GM12891 (cell line): ENCODE measurements around the gene GJA10.

Experiments
- DNase-seq: peaks from one replicate; pipeline ENCODE4 v3.0.0; 2011; ENCODE audit warnings: low spot score; ENCODE audit not compliant: insufficient read length
- FAIRE-seq: peaks from 2 replicates; lab custom pipeline; 2011; peaks lifted over from hg19 to GRCh38; lab: Jason Lieb, UNC
- PAX5 ChIP-seq: IDR thresholded peaks from 2 replicates; pipeline ENCODE4 v1.6.1; 2011; ENCODE audit warnings: low read length, moderate library complexity, mild to moderate bottlenecking; ENCODE audit not compliant: insufficient read depth, severe bottlenecking
- POLR2A ChIP-seq: IDR thresholded peaks from 2 replicates; pipeline ENCODE4 v1.6.1; 2011; ENCODE audit warnings: low read depth, low read length, control low read depth
- POLR2AphosphoS5 ChIP-seq: IDR thresholded peaks from 2 replicates; pipeline ENCODE4 v1.6.1; 2011; ENCODE audit warnings: low read depth, low read length, control low read depth
- POU2F2 ChIP-seq: IDR thresholded peaks from 2 replicates; pipeline ENCODE4 v1.6.1; 2011; ENCODE audit warnings: low read depth, mild to moderate bottlenecking, control low read depth, low read length, moderate library complexity
- SPI1 ChIP-seq: IDR thresholded peaks from 2 replicates; pipeline ENCODE4 v1.6.1; 2011; ENCODE audit warnings: low read depth, low read length, control low read depth
- TAF1 ChIP-seq: IDR thresholded peaks from 2 replicates; pipeline ENCODE4 v1.6.1; 2011; ENCODE audit warnings: low read depth, low read length, control low read depth

The GJA10 gene

GRCh38 chr6:89917216-89917615 is 22.9 kb downstream of the GJA10 start:
- FAIRE-seq: no peak
- DNase-seq: no peak
- TF ChIP-seq PAX5 (no peak), POLR2A (no peak), TAF1 (no peak), SPI1 (no peak), POLR2AphosphoS5 (no peak), POU2F2 (no peak)

GRCh38 chr6:89917801-89918366 is 23.6 kb downstream of the GJA10 start:
- FAIRE-seq (no peak), DNase-seq (no peak)
- TF ChIP-seq PAX5 (no peak), POLR2A (no peak), POLR2AphosphoS5 (no peak), TAF1 (no peak), POU2F2 (no peak), SPI1 (no peak)

- FAIRE-seq: no peak
- DNase-seq: no peak
- TF ChIP-seq POLR2AphosphoS5 (no peak), POU2F2 (no peak), SPI1 (no peak), POLR2A (no peak), TAF1 (no peak), PAX5 (no peak)
Measured at GRCh38 chr6:89921197-89921596, 26.9 kb downstream of the GJA10 start.

GRCh38 chr6:89921691-89922090 is 27.4 kb downstream of the GJA10 start:
- FAIRE-seq (no peak), DNase-seq (no peak)
- TF ChIP-seq PAX5 (no peak), SPI1 (no peak), POU2F2 (no peak), POLR2AphosphoS5 (no peak), POLR2A (no peak), TAF1 (no peak)

GRCh38 chr6:89924231-89924630 is 30.0 kb downstream of the GJA10 start:
- FAIRE-seq (no peak), DNase-seq (no peak)
- TF ChIP-seq TAF1 (no peak), POLR2A (no peak), POU2F2 (no peak)

- FAIRE-seq (no peak), DNase-seq (no peak)
- TF ChIP-seq POLR2AphosphoS5 (no peak), TAF1 (no peak), POU2F2 (no peak), PAX5 (no peak), SPI1 (no peak), POLR2A (no peak)
Measured at GRCh38 chr6:89925826-89926225, 31.6 kb downstream of the GJA10 start.

GRCh38 chr6:89927264-89927663 is 33.0 kb downstream of the GJA10 start:
- TF ChIP-seq PAX5 (no peak), POU2F2 (no peak), POLR2AphosphoS5 (no peak), POLR2A (no peak), SPI1 (no peak), TAF1 (no peak)
- DNase-seq: no peak
- FAIRE-seq: no peak

- DNase-seq: no peak
- no peak for FAIRE-seq
- TF ChIP-seq TAF1 (no peak), POU2F2 (no peak), SPI1 (no peak), POLR2A (no peak), PAX5 (no peak), POLR2AphosphoS5 (no peak)
Measured at GRCh38 chr6:89927791-89928550, 33.7 kb downstream of the GJA10 start.

GRCh38 chr6:89928604-89929003 is 34.3 kb downstream of the GJA10 start:
- FAIRE-seq (no peak), DNase-seq (no peak)
- no peak for TF ChIP-seq POU2F2
- no peak for TF ChIP-seq PAX5
- no peak for TF ChIP-seq POLR2A
- TF ChIP-seq SPI1: no peak
- TF ChIP-seq TAF1: no peak
- no peak for TF ChIP-seq POLR2AphosphoS5

- no peak for FAIRE-seq
- DNase-seq: no peak
- no peak for TF ChIP-seq SPI1
- no peak for TF ChIP-seq POLR2A
- TF ChIP-seq POLR2AphosphoS5: no peak
- no peak for TF ChIP-seq PAX5
- TF ChIP-seq POU2F2: no peak
- no peak for TF ChIP-seq TAF1
Measured at GRCh38 chr6:89930789-89931188, 36.5 kb downstream of the GJA10 start.
